Neuronal stem cell (in vitro differentiated cells): ENCODE results near the gene CDK4.

ENCODE experiments used
- DNase-seq: peaks from one replicate; pipeline ENCODE4 v3.0.0-alpha.2; 2013; ENCODE audit warnings: low spot score
- H2AFZ ChIP-seq: one replicate; pipeline ENCODE4 v1.6.1; 2013; ENCODE audit warnings: mild to moderate bottlenecking, low read length, inconsistent platforms
- H2AK5ac ChIP-seq: 2 replicates; pipeline ENCODE4 v1.6.1; 2013; ENCODE audit warnings: low read depth, mild to moderate bottlenecking, inconsistent platforms, low read length, moderate library complexity, mixed read lengths
- H2BK120ac ChIP-seq: 2 replicates; pipeline ENCODE4 v1.6.1; 2013; ENCODE audit warnings: low read depth, mild to moderate bottlenecking, inconsistent platforms, low read length, moderate library complexity, mixed read lengths
- H2BK12ac ChIP-seq: one replicate; pipeline ENCODE4 v1.6.1; 2013; ENCODE audit warnings: low read length, inconsistent platforms
- H2BK15ac ChIP-seq: 2 replicates; pipeline ENCODE4 v1.6.1; 2013; ENCODE audit warnings: mild to moderate bottlenecking, low read length, inconsistent platforms, mixed read lengths
- H2BK5ac ChIP-seq: one replicate; pipeline ENCODE4 v1.6.1; 2013; ENCODE audit warnings: inconsistent platforms, mild to moderate bottlenecking, low read length, moderate library complexity
- H3K14ac ChIP-seq: one replicate; pipeline ENCODE4 v1.6.1; 2013; ENCODE audit warnings: low read length, inconsistent platforms
- H3K18ac ChIP-seq: 2 replicates; pipeline ENCODE4 v1.6.1; 2013; ENCODE audit warnings: low read length, inconsistent platforms
- H3K23ac ChIP-seq: 2 replicates; pipeline ENCODE4 v1.6.1; 2013; ENCODE audit warnings: low read depth, mild to moderate bottlenecking, mixed read lengths, low read length, inconsistent platforms; ENCODE audit not compliant: poor library complexity
- H3K27ac ChIP-seq: replicated peaks from 3 replicates; pipeline ENCODE4 v1.5.1; 2013; ENCODE audit warnings: low read length, inconsistent platforms
- H3K27me3 ChIP-seq, 3 experiments: 2 replicates each; pipeline ENCODE4 v1.6.1; 2013; ENCODE audit warnings: low read length in 3 of 3, mild to moderate bottlenecking in 2 of 3, inconsistent platforms in 1 of 3, low read depth in 1 of 3, mixed read lengths in 1 of 3, moderate library complexity in 1 of 3; ENCODE audit not compliant: control insufficient read depth in 3 of 3, insufficient read depth in 3 of 3
- H3K36me3 ChIP-seq, 2 donors: replicated peaks in 1 of 2; 2 replicates each; pipeline ENCODE4 v1.6.1; 2013; ENCODE audit warnings: low read length in 2 of 2; ENCODE audit not compliant: control insufficient read depth in 2 of 2, insufficient read depth in 2 of 2
- H3K4ac ChIP-seq: 2 replicates; pipeline ENCODE4 v1.6.1; 2013; ENCODE audit warnings: inconsistent platforms, mild to moderate bottlenecking, low read length, moderate library complexity
- H3K4me1 ChIP-seq, 2 donors: 1 replicate in 1 of 2; 2 replicates in 1 of 2; pipeline ENCODE4 v1.6.1; 2013; ENCODE audit warnings: low read length in 2 of 2, low read depth in 1 of 2; ENCODE audit not compliant: control insufficient read depth in 2 of 2, insufficient read depth in 1 of 2
- H3K4me2 ChIP-seq: one replicate; pipeline ENCODE4 v1.6.1; 2013; ENCODE audit warnings: mild to moderate bottlenecking, low read length, inconsistent platforms; ENCODE audit not compliant: insufficient read depth, poor library complexity, severe bottlenecking
- H3K4me3 ChIP-seq, 2 donors: 2 replicates each; pipeline ENCODE4 v1.5.1; 2013; ENCODE audit warnings: low read length in 2 of 2, mild to moderate bottlenecking in 2 of 2, inconsistent platforms in 1 of 2, moderate library complexity in 1 of 2
- H3K79me1 ChIP-seq: one replicate; pipeline ENCODE4 v1.6.1; 2013; ENCODE audit warnings: low read depth, mild to moderate bottlenecking, inconsistent platforms, low read length, moderate library complexity
- H3K9ac ChIP-seq: one replicate; pipeline ENCODE4 v1.6.1; 2013; ENCODE audit warnings: mild to moderate bottlenecking, low read depth, low read length, inconsistent platforms; ENCODE audit not compliant: poor library complexity
- H3K9me3 ChIP-seq, 2 donors: replicated peaks in 1 of 2; 2 replicates each; pipeline versions ENCODE3 to v1.6.1; 2013; ENCODE audit warnings: low read length in 2 of 2, mild to moderate bottlenecking in 2 of 2, inconsistent platforms in 1 of 2, low read depth in 1 of 2, mixed read lengths in 1 of 2, moderate library complexity in 1 of 2; ENCODE audit not compliant: control insufficient read depth in 2 of 2, insufficient read depth in 1 of 2
- H4K8ac ChIP-seq: one replicate; pipeline ENCODE4 v1.6.1; 2013; ENCODE audit warnings: low read depth, mild to moderate bottlenecking, inconsistent platforms, low read length, moderate library complexity
- H4K91ac ChIP-seq: one replicate; pipeline ENCODE4 v1.6.1; 2013; ENCODE audit warnings: low read length, low read depth, mild to moderate bottlenecking, inconsistent platforms; ENCODE audit not compliant: poor library complexity
- WGBS, 2 donors: extraction: QIAGEN DNeasy Blood & Tissue Kit; methylation state at CpG; one replicate each; pipeline ENCODE4 v1.1.7; 2013; ENCODE audit warnings: missing lambda C conversion rate in 2 of 2, mixed read lengths in 1 of 2; ENCODE audit not compliant: insufficient read length in 2 of 2, insufficient replicate concordance in 1 of 2; ENCODE audit errors: extremely low coverage in 2 of 2; 5-methylcytosine and 5-hydroxymethylcytosine counted together

Gene CDK4

DNA sequence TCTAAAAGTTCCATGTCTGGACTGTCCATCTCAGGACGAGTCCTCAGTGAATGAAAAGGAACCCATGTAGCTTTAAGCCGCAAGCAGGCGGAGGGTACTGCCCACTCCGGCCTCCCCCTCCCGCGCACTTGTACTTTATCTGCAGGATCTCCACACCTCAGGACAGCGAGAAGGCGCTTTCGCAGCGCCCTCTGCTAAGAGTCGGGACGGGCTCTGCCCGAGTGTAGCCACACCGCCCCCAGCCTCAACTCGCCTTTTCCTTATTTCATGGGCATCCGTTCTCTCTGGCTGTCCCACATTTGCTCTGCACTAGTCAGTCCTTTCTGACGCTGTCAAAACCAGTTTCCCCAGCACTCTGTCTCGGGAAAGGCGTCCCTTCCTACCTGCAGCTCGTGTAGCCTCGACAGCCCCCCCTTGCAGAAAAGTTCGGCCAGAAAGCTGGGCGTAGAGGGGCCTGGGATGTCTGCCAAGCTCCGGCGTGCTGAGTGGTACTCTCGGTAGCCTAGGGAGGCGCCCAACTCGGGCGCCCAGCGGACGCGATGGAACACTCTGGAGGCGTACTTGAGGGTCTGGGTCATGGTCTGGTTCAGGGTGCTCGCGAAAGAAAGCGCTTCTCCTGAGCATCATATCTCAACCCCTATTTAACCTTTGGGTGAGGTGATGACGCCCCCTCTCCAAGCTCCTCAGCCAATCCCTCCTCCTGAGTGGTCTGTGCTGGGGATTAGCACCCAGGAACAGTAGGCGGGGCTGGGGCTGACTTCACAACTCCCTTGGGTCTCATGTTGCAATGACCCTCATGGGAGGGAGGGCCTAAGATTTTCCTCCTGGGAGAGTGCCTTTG lies 14.6 kb upstream of the CDK4 start, which contains the start of gene CYP27B1:
TSS of gene CYP27B1 (minus strand) at position 615 of the 841 bp plus-strand sequence. CDS start at position 578, 37 bp downstream.
- Histone ChIP-seq H2BK12ac (no peak within 1 kb of the TSS), H2AK5ac (no peak within 1 kb of the TSS), H2BK5ac (no peak within 1 kb of the TSS), H3K18ac (peak within 1 kb of the TSS; percentile 32), H3K9ac (no peak within 1 kb of the TSS), H3K36me3 (peaks cover 10 to 67% of the 10 kb centered on the region in 2 donors), H3K4me1 (peaks cover 0 to 20% of the 10 kb centered on the region in 2 donors), H3K14ac (no peak within 1 kb of the TSS), H4K8ac (no peak within 1 kb of the TSS), H3K9me3 (no peaks in the 10 kb centered on the region), H2BK120ac (no peak within 1 kb of the TSS), H4K91ac (no peak within 1 kb of the TSS), H2BK15ac (no peak within 1 kb of the TSS), H3K23ac (peak within 1 kb of the TSS; percentile 86), H3K4me2 (peak within 1 kb of the TSS; percentile 42), H3K27me3 (peaks cover 0 to 49% (median 22%) of the 10 kb centered on the region in 3 experiments), H3K79me1 (no peaks in the 10 kb centered on the region), H2AFZ (no peak within 1 kb of the TSS), H3K4me3 (peak within 1 kb of the TSS in 1 of 2 donors; percentile 58), H3K4ac (no peak within 1 kb of the TSS), H3K27ac (no peak within 1 kb of the TSS)
- no peak for DNase-seq
- no CpG with 5 or more reads among the region's 38 CpGs for WGBS, 2 donors

DNA sequence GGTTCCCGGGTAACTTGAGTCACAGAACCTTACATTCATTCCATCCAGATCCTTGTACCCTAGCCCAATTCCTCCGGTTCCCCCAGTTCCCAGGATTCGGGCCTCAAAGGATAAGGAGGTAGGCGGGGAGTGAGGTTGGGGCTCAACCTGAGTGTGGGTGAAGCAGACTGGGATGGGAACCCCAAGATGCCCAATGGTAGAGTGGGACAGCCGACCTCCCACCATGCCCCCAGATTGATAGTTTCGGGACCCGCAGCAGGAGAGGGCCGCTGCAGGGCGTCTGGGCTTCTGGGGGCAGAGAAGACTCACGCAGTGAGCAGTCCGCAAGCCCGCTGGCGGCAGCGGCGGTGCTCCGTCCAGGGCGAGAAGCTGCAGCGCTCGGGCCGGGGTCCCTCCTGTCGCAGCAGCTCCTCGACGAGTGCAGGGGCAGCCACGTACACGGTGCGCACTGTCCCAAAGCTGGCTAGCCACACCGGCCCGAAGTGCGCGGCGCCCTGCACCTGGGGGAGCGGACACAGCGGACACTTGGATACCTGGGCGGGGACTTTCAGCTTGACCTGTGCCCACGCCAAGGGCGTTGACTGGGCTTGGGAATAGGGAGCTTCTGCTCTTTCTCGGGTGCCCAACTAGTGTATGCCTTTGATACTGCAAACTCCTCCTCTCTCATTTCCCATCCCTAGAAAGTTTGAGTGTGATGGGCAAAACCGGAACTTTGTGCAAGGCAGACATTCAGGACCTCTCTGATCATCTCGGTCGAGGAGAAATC lies 13.8 kb upstream of the CDK4 start:
- Histone ChIP-seq H4K8ac (no peak overlapping the region), H2BK12ac (no peak overlapping the region), H3K27me3 (peaks cover 0 to 49% (median 22%) of the 10 kb centered on the region in 3 experiments), H3K23ac (peak overlapping the region; percentile 86), H2BK5ac (no peak overlapping the region), H3K18ac (peak overlapping the region; percentile 32), H2BK120ac (no peak overlapping the region), H3K4me1 (peaks cover 0 to 15% of the 10 kb centered on the region in 2 donors), H3K4me2 (no peak overlapping the region), H3K14ac (no peak overlapping the region), H3K9me3 (no peaks in the 10 kb centered on the region), H3K4me3 (no peak overlapping the region), H3K36me3 (peaks cover 10 to 72% of the 10 kb centered on the region in 2 donors), H2AFZ (no peak overlapping the region), H3K4ac (no peak overlapping the region), H3K79me1 (no peaks in the 10 kb centered on the region), H4K91ac (no peak overlapping the region), H3K27ac (no peak overlapping the region), H2BK15ac (no peak overlapping the region), H2AK5ac (no peak overlapping the region), H3K9ac (no peak overlapping the region)
- no CpG with 5 or more reads among the region's 40 CpGs for WGBS, 2 donors
- no peak for DNase-seq

DNA sequence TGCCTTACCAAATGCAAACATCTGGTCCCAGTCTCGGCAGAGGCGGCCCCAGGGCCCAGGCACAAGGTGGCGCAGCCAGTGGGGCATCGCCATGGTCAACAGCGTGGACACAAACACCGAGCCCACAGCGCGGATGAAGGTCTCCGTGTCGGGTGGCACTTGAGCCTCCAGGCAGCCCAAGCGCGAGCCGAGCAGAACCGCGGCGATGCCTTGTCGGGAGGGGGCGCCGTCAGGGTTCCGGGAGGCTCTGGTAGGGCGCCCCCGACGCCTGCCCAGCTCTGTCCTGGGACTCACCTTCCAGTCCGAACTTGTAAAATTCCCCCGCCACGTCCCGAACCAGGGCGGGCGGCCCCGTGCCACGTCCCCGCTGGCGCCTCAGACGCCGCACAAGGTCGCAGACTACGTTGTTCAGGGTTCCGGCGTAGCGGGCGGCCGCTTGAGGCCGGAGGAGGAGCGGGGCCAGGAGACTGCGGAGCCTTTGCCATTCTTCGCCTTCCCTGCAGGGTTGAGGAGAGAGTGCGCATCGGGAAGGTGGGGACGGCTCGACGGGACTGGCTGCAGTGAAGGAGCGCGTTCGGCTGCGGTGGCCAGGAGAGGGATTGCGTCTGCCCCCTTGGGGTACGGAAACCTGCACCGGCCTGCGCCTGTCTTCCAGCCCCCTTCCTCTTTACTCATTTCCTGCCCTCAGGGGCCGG lies 13.0 kb upstream of the CDK4 start:
- Histone ChIP-seq H4K8ac (no peak overlapping the region), H3K4me1 (peaks cover 0 to 13% of the 10 kb centered on the region in 2 donors), H3K23ac (peak overlapping the region; percentile 87), H4K91ac (no peak overlapping the region), H3K27ac (no peak overlapping the region), H2BK5ac (no peak overlapping the region), H3K14ac (no peak overlapping the region), H3K4ac (no peak overlapping the region), H3K79me1 (no peaks in the 10 kb centered on the region), H3K9ac (peak overlapping the region; percentile 17), H2BK15ac (no peak overlapping the region), H3K4me2 (peak overlapping the region; percentile 53), H3K18ac (peak overlapping the region; percentile 49), H2BK12ac (no peak overlapping the region), H3K27me3 (peaks cover 0 to 49% (median 22%) of the 10 kb centered on the region in 3 experiments), H3K9me3 (no peaks in the 10 kb centered on the region), H3K36me3 (peaks cover 10 to 69% of the 10 kb centered on the region in 2 donors), H2AK5ac (peak overlapping the region; percentile 31), H2BK120ac (no peak overlapping the region), H2AFZ (no peak overlapping the region), H3K4me3 (peak overlapping the region in 1 of 2 donors; percentile 53)
- DNase-seq: no peak
- no CpG with 5 or more reads among the region's 60 CpGs for WGBS, 2 donors
